CD1c-positive myeloid dendritic cell (primary cell): ENCODE results near the gene DCAF15.

Source experiments
- DNase-seq: peaks from one replicate; pipeline ENCODE4 v3.0.0-alpha.2; 2016; ENCODE audit errors: extremely low spot score

The DCAF15 gene

DNA sequence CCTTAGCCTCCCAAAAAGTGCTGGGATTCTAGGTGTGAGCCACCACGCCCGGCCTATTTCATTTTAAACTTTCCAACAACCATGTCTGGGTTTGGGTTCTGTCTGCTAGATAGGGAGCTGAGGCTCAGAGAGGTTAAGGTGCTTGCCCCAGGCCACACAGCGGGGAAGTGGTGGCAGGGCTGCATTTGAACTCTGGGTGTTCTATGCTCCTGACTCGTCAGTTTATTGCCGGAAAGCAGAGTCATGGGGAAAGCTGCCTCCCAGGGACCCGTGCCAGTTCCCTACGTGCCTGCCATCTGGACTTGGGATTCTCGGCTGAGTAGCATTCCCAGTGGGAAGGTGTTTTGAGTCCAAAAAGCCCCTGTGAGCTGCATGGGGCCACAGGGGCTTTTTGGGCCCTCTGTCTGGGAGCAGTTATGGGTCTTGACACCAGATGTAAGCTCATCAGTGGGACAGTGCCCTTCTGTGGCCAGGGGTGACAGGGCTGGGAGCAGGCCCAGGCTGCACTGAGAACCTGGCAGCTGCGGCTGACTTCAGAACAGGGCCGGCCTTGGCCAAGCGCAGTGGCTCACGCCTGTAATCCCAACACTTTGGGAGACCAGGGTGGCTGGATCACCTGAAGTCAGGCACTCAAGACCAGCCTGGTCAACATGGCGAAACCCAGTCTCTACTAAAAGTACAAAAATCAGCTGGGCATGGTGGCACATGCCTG lies 42.9 kb downstream of the DCAF15 start:
- no peak for DNase-seq

DNA sequence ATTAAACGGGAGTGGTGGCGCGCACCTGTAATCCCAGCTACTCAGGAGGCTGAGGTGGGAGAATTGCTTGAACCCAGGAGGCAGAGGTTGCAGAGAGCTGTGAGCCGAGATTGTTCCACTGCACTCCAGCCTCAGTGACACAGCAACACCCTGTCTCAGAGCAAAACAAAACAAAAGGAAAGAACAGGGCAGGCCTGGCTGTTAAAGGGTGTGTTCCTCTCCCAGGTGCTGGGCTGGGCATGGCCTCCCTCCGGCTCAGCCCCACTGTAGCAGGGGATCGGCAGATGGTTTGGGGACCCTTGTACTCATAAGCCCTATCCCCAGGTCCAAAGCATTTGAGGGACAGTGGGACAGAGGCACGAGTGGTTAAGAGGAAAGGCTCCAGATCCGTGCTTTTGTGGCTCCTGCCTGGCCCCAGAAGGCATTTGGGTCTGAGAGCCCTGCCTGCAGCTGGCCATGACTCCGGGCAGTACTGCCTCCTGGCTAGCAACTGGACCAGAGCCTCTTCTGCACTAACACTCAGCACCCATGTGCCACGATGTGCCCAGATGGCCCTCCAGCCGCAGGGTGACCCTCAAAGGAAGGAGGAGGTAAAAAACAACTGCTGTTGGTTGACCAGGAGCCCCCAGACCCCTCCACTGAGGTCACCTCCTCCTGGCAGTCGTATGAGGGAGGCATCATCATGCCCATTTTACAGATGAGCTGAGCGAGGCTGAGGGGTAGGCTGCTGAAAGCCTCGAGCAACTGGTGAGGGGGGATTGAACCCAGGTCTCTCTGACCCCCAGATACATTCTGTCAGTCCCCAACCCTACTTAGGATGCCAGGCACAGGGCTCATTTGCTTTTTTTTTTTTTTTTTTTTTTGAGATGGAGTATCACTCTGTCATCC lies 43.8 kb downstream of the DCAF15 start:
- DNase-seq, result no peak

DNA sequence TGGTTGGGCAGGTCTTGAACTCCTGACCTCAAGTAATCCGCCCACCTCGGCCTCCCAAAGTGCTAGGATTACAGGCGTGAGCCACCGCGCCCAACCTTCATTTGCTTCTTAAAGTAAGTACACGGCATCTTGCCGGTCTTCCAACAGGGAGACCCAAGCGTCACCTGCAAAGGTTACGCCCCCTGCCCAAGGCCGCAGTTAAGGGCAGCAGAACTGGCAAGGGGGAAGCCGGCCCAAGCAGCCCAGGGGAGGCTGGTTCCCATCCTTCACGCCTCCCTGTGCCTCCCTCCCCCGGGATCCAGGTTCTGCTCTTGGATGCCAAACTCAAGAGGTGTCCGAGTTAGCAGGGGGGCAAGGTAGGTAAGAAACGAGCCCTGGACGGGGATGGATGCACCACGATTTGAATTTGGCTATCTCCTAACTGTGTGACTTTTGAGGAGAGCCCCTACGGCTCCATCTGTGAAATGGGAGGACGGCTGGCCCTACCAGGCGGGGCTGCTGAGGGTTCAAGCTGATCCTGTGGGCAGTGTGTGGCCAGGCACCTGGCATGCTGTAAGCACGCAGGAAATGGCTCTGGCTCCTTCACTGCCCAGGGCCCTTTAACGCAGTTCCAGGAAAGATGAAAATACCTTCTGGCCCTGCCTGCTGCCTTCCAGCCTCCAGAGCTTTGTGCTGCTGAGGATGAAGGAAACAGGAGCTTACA lies 44.8 kb downstream of the DCAF15 start:
- no peak for DNase-seq

DNA sequence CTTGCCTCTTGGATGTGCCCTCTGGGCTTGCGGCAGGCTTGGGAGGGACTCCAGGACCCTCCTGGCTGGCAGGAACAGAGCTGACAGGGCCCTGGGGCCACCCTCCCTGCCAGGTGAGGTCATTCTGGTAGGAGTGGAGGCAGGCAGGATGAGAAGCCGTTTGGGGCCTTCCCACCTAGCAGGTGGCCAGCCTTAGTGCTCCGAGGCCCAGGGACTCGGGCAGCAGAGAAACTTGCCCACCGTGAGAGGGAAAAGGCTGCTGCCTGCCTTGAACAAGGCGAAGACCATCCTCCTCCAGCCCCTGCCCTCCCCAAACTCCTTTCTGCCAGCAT lies 45.3 kb downstream of the DCAF15 start:
- DNase-seq, result no peak

DNA sequence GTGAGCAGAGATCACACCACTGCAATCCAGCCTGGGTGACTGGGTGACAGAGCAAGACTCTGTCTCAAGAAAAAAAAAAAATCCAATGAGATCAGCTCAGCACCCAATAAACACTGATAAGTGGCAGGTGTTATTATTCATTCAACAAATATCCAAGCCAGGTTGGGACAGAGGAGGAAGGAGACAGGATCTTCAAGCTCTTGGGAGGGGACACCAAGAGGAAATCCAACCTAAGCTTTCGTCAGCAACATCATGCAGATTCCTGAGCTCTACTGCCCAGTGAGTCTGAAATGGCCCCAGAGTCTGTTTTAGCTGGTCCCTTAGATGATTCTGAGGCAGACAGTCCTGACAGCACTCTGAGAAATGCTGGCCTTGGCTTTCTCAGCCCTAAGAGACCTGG lies 46.1 kb downstream of the DCAF15 start:
- no peak for DNase-seq

DNA sequence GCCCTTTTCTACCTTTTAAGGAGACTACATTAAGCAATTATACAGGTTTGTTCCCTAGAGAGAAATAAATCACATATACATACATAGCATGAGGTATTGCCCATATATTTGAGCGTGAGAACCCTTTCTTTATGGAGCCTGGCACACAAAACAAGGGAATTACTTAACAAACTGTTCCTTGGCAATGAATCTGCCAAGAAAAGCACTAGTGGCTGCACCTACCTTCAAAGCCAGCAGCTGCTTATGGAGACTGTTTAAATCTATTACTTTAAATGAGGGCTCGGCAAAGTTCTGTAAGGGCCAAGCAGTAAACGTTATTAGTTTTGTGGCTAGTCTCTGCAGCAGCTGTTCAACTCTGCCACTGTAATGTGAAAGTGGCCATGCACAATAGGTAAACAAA lies 46.8 kb downstream of the DCAF15 start:
- DNase-seq, result no peak

DNA sequence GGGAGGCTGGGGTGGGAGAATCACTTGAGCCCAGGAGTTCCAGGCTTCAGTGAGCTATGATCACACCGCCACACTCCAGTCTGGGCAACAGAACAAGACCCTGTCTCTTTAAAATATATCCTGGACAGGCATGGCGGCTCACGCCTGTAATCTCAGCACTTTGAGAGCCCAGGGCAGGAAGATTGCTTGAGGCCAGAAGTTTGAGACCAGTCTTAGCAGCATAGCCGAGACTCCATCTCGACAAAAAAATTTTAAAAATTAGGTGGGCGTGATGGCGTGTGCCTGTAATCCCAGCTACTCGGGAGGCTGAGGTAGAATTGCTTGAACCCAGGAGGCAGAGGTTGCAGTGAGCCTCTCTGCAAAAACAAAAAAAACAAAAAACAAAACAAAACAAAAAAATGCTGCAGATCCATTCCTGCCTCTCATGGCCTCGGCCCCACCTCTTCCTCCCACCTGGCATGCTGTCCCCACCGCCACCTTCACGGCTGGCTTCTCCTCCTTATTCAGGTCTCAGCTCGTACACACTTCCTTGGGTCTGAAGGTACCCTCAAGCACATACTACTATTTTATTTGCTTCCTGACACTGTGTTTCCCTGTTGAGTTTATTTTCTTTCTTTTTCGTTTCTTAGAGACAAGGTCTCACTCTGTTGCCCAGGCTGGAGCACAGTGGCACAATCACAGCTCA lies 48.5 kb downstream of the DCAF15 start:
- no peak for DNase-seq

DNA sequence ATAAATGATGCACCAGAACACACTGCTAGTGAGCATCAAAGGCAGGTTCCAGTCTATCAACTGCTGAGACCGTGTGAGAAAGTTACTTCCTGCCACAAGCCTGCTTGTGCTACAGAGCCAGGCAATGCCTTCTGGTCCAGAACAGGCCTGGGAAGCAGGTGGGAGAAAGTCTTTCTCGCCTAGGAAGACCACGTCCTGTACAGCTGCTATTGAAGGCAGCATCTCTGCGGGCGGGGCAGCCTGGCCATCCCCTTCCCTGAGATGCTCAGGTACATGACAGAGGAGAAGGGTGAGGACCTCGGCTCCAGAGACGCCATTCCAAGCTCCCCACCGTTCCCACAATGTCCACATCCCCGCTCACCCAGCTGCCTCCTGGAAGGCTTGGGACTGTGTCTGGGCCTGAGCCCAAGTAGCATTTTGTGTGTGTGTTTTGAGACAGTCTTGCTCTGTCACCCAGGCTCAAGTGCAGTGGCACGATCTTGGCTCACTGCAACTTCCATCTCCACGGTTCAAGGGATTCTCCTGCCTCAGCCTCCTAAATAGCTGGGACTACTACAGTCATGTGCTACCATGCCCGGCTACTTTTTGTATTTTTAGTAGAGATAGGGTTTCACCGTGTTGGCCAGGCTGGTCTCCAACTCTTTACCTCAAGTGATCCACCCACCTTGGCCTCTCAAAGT lies 50.4 kb downstream of the DCAF15 start:
- no peak for DNase-seq

DNA sequence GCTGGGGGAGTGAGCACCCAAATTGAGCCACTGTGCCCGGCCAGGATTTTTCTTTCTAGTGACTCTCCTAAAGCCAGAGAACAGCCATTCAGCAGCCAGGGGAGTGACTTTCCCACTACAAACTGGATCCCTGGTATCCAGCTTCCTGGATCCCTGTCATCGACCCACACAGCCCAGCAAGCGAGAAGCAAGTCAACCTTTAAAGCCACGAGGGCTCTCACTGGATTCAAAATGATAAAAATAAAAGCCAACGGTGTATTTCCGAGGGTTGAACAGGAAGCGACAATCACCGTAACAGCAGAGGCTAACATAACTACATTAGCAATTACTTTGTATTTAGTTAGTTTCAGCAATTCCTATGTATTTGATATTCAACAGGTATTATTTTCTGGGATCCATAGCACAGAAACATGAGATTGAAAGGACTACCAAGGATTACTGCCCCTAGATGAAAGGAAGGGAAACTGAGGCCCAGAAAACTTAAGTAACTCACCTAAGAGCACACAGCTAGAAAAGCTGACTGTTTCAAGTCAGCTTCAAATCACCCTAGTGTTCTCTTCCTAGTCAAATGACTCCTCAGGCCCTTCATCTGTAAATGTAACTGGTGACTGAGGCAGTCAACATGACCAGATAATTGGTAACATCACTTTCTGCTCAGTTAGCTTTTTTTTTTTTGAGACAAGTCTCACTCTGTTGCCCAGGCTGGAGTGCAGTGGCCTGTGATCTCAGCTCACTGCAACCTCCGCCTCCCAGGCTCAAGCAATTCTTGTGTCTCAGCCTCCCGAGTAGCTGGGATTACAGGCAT lies 51.1 kb downstream of the DCAF15 start:
- DNase-seq, result no peak

DNA sequence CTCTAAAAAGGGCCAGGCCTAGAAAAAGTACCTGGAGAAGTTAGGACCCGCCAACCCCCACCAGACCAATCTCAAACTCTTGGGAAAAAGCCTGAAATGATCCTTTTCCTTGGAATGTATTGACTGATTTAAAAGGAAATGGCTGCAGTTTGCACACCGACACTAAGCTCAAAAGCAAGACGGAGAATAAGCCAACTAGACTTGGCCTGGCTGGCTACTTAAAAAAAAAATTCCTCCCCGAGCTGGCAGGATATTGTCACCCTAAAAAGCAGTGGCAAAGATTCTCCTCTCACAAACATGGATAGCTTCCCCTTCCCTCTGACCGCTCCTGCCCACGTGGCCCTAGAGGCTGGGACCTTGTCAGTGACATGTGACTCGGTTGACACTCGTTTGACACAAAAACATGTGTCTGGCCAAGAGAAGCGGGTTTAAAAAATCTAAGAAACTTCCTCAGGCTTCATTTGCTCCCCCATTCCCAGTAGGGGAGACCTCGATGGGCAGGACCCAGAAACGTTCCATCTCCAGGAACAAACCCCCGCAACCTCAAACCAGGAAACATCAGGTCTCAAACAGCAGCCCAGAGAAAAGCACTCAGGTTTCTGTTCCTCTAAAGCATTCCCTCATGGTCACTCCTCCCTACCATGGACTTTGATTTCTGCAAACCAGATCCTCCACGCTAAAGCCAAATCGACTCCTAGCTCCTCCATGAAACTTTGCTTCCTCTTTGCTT lies 52.5 kb downstream of the DCAF15 start:
- peak; percentile 95 for DNase-seq

DNA sequence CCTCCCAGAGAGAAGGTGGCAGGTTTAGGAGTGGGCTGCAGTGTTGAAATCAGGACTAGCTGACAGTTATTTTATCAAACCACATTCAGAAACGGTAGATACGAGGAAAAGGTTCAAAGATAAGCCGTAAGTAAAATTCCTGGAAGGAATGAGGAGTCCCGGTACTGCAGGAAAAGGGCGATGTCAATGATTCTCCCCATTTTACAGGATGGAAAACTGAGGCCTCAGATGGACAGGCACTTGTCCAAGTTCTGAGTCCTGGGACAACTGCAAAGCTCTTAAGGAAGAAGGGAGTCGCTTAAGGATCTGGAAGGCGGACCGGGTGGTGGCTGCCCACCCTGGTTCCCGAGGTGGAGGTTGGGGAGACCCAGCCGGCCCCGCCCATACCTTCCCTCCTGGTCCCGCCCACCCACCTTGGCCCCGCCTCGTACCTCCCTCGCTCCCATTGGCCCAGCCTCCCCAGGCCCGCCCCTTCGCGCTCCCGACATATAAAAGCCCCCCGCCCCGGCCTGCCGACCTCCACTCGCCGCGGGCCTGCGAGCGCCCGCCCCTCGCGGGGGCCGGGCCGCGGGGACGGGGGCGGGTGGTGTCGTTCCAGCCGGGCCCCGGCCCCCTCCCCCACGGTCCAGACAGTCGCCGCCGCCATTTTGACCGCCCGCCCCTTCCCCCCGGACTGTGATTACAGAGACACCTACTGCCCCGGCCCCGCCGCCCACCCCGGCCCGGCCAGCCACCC lies 53.2 kb downstream of the DCAF15 start:
- DNase-seq, result peak; percentile 93

DNA sequence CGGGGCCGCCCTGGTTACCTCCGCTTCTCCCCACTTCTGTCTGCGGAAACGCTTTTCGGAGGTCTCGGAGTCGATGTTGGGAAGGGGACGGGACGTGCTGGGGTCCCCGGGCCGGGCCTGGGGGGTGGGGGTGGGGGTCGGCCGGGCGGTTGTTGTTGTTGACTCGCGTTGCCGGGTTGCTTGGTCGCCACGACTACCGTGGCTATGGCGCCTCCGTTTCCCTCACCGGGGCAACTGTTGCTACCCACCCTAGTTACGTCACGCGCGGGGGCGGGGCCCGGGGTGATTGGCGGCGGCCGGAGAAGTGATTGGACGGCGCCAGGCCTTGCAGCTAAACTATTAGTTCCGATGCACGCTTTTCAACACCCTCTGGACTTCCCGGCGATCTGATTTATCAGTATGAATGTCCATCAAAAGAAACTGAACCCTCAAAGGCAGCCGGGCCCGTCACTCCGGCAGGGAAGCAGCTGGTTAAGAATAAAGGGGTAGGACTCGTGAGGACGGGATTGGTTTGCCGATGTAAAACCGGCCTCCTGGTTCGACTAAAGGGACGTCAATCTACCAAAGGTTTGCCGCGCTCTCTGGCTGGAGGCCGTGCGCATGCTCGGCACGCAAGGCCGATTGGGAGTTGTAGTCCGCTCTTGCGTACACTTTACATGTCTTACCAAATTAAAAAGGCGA lies 53.9 kb downstream of the DCAF15 start, which contains the start of gene RFX1:
RFX1 (minus strand) TSS at position 236 of the 681 bp plus-strand sequence. CDS start 12,477 bp downstream, outside the sequence.
- peak; percentile 99 for DNase-seq

DNA sequence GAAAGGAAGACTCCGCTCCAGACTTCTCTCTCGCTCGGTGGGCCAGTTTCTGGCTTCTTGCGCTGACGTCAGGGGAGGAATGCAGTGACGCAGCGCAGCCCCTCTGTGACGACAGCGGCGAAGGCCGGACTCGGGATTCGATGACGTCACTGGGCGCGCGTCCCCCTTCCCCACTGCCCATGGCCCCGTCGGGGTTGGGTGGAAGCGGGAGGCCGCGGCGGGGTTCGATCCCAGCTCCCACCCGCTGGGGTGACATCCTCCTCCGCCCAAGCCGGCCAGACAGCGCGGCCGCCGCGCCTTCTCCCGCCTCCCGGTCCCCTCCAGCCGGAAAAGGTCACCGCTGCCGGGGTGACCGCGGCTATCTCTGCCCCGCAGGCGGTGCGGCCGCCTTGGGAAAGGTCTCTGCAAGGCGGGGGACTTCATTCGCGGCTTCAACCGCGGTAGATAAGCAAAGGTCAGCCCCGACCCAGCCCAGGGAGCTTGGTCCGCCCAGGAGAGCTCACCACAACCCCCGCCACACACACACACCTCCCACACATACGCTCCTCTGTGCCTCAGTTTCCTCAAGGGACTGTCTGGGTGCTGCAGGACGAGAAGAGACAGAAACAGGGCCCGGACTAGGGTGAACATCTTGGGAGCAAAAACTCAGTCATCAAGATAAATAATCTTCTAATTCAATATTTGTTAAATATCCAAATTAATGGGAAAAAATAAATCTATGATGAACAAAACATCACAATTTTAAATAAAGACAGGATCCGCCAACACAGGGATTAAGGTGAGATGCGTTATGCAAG lies 54.7 kb downstream of the DCAF15 start:
- DNase-seq, result no peak
